Measurements from ENCODE around the gene C1QTNF12.

- TF ChIP-seq CTCF (conservative IDR thresholded peaks at IDR 0.05; ENCODE audit: low read length) (no peak), EZH2phosphoT487 (IDR thresholded peaks at IDR 0.05; ENCODE audit: borderline replicate concordance, low read depth, low read length) (no peak)
These were observed 23.8 kb downstream of the C1QTNF12 start for GRCh38 chr1:1222575-1223225.

Measured in OCI-LY7 (cell line).